Eye (tissue), 1 donor: ENCODE results near the gene PPP4R1.
"Not testable (repeated sequence)": the region's sequence is repeated elsewhere in the genome, so short reads cannot be mapped to it uniquely, and the experiment has no call there.

Source experiments
- DNase-seq: peaks from one replicate; pipeline ENCODE4 v3.0.0-alpha.2; 2015

Gene PPP4R1, protein sequence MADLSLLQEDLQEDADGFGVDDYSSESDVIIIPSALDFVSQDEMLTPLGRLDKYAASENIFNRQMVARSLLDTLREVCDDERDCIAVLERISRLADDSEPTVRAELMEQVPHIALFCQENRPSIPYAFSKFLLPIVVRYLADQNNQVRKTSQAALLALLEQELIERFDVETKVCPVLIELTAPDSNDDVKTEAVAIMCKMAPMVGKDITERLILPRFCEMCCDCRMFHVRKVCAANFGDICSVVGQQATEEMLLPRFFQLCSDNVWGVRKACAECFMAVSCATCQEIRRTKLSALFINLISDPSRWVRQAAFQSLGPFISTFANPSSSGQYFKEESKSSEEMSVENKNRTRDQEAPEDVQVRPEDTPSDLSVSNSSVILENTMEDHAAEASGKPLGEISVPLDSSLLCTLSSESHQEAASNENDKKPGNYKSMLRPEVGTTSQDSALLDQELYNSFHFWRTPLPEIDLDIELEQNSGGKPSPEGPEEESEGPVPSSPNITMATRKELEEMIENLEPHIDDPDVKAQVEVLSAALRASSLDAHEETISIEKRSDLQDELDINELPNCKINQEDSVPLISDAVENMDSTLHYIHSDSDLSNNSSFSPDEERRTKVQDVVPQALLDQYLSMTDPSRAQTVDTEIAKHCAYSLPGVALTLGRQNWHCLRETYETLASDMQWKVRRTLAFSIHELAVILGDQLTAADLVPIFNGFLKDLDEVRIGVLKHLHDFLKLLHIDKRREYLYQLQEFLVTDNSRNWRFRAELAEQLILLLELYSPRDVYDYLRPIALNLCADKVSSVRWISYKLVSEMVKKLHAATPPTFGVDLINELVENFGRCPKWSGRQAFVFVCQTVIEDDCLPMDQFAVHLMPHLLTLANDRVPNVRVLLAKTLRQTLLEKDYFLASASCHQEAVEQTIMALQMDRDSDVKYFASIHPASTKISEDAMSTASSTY

DNA sequence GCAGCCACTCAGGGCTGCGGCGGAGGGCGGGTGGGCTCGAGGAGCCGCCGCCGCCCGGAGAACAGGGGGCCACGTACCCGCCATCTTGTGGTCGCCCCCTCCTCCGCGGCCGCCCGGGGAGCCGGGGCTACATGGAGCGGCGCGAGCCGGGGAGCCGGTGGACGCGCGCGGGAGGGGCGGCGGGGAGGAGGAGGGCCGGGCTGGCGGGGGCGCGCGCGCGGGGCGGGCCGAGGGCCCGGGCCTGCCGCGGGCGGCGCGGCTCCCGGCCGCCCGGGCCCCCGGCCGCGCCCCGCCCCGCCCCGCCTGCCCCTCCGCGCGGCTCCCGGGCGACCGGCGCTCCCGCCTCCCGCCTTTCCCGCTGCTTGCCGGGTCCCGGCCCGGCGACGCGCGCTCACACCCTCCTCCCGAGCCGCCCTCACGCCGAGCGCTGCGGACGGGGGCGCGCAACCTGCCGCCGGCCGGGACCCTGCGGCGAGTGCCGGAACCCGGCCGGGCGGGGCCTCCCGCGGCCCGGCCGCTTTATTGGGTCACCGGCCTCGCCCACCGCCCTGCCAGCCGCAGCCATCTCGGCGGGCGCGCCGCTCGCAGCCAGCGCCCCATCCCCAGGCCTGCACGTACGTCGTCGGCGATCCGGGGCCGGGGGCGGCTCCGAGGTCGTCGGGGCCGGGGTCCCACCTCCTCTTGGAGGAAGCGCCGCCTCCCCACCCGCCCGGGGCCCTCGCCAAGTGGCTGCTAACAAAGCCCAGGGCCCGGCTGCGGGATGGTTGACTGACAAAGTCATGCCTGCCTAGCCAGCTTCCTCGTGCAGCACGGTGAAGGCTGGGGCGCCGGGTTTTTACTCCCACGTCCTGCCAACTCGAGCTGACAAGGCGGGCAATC is at the start of gene PPP4R1:
PPP4R1 (minus strand) TSS at position 159 of the 879 bp plus-strand sequence; CDS start at position 84, 75 bp downstream.
- peak; percentile 93 for DNase-seq

DNA sequence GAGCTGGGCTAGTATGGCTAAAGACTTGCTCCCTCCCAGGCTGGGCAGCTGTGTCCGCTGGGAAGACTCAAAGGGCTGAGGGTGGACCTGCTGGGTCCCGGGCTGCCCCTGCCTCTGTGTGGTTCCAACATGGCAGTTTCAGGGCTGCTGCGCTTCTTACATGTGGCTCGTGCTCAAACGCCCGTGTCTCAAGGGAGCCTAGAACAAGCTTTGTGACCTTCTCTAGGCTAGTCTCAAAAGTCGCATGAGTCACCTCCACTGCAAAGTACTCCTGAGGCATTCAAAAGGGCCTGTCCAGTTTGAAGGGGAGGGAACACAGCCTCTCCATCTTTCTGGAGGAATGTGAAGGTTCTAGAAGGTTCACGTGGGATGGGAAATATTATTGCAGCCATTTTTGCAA is 49.0 kb upstream of the PPP4R1 start:
- DNase-seq: no peak

DNA sequence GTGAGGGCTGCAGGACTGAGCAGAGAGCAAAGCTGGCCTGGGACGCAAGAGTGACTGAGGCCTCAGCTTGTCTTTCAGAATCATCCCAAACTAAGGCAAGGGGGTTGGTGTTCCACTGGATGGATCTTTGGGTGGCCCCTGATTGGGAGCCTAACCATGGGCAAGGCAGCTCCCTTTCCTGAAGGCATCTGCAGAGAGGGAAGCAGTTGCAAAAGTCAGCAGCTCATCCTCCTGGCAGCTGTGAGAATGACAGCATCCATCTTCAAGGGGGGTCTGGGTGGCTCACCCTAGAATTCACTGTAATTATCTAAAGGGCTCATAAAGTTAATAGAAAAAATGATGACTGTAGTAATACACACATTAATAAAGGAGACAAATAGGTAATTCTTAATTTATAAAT is 47.2 kb upstream of the PPP4R1 start:
- no peak for DNase-seq

DNA sequence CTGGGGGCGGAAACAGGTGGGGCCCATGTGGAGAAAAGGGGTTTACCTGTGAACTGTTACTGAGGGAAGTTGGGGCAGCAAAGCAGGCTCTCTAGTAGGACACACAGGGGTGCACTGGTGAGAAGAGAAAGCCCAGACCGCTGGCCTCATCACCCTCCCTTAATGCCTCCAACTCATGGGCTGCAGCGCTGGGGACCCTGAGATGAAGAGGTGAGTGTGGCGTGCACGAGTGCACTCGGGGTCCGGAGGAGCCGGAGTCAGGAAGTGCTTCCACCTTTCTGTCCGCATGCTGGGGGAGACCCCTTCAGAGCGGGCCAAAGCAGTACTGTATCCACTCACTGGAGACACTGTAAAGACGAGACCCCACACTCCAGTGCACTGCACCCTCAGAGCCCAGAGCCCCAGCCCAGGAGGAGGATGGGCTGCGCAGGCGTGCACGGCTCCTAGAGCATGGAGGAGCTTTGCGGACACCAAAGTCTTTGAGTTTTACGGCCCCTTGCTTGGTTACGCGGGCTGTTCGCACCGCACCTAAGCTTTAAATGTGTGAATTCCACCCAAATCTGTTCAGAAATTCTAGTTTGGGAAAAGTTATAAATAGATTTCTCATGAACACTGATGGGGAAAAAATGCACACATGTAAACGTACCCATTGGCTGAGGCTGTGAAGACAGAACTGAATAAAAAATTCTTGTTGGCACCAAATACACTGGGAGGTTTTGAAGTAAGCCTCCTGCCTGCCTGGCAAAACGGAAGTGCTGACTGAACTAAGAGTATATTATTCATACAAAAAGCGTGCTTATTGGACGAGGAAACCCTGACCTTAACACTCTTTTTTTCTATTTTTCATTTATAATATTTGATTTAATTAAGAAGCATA is 45.4 kb upstream of the PPP4R1 start:
- no peak for DNase-seq

DNA sequence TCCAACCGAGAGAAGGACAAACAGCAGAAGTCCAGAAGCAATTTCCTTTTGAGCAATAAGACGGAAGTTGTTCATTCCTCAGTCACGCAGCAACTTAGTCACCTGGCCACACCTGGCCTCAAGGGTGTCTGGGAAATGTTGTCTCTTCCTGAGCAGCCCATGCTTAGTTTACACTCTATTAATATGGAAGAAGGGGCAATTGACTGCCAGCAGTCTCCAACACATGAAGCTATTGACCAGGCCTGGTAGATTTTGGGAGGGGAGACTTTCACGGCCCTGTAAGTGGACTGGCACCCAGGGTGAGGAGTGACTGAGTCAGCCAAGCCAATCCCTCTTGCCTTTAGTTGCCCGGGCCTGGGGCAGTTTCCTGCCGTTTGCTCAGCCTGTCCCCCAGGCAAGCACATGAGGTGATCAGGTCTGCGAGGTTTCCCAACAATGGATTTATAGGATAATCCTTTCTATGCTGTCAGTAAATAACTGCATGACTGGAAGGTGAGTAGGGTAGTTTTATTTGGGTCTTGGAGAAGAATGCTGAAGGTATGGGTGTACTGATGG is 43.8 kb upstream of the PPP4R1 start:
- DNase-seq: no peak

DNA sequence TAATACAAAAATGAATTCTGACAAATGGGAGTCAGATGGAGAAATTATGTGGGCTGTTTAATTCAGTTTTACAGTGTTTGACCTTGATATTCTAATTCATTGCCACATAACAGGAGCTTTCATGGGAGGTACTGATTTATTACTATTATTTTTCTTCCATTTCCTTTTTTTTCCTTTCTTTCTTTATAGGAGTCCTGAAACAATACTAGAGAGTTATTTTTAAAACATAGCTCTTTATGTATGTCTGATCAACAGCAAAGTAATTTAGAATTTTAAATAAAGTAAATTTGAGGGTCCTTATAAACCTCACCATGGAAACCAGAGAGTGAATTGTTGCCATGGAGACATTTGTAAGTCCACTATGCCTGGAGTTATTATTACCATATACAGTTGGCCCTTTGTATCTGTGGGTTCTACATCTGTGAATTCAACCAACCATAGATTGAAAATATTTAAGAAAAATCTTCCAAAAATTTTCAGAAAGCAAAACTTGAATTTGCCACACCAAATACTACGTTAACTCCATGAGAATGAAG is 40.9 kb upstream of the PPP4R1 start:
- no peak for DNase-seq

DNA sequence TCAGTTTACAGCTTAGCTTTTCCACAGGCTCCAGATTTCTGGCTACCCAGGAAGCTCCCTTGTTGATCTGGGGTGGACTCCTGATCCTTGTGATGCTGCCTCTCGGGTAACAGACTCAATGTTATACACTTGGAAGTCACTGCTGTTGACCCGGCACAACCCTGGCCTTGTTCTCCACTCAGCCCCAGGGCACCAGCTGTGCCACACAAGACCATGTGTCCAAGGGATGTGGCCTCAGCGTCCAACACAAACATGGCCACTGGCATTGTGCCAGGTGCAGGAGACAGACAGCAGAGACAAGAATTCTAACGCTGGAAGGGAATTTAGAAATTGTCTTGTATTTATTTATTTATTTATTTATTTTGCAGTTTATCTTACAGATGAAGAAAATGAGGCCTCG is 39.0 kb upstream of the PPP4R1 start:
- DNase-seq: peak; percentile 40

DNA sequence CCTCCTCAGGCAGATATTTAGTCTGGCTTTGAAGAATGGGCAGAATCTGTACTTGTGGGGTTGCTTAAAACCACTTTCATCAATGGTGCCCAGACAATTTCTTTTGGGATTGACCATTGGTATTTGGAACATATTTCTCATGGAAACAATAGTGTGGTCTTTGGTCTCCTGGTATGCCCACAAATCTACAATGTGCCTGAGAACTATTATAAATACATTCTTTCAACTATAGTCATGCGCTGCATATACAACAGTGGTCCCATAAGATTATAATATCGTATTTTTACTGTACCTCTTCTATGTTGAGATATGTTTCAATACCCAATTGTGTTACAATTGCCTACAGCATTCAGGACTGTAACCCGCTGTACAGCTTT is 34.8 kb upstream of the PPP4R1 start:
- no peak for DNase-seq

DNA sequence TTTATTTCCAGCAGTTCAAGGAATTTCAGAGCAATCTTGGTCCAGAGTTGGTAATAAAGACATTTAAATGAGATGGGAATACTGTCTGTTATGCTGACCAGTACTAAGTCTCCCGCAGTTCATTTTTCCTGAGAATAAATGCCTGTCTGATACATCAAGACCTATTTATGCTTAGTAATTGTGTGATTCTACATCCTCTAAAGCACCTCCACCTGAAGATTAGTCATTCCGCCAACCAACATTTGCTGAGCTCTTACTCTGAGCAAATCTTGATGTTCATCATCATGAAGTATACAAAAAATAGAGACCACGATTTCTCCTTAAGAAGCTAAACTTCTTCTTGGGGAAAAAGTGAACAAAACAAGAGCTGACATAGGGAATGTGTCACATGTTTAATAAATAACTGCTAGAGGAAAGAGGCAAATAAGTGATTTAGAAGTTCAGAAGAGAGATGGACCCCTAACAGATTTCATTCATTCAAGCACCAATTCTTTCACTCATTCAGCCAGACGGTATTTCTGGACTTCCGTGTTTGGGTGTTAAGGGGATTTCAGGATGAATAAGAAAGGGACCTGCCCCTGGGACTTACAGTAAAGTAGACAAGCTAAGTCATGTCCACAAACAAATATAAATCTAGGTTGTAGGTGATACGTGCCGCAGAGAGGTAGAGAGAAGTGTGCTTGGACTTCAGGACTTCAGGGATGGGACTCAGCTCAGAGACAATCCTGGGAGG is 34.2 kb upstream of the PPP4R1 start:
- no peak for DNase-seq

DNA sequence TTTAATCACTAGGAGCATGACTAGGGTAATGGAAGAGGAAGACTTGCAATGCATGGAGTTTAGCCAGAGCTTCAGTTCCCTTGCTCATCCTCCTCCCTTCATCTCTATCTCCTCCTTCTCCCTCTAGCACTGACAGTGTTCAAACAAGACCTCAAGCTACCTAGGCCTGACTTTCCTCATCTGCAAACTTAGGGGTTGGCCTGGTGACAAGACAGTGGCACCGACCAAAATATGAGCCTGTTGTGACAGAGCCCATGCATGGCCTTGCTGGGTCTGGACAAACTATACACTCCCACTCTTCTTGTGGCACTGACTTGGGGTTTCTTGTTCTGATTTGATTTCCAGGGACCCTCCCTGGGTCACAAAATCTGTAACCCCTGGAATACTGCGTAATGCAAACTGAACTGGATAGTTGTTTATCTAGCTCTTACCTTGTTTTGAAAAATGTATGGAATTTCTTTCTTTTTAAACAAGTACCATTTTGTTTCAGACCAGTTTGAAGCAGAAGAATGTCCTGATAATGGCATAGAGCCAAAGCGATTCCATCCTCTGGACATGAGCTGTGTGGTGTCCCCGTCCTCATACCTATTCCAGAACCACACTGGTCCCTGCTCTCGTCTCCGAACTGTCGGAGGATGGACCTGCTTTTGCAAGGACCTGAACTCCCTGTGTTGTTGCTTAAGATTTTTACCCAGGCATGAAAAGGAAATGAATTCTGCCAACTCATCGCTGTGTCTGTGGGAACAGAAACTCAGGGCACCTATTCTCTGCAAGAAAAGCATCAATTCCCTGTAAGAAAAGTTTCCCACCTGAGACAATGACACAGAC is 33.4 kb upstream of the PPP4R1 start:
- DNase-seq: no peak

DNA sequence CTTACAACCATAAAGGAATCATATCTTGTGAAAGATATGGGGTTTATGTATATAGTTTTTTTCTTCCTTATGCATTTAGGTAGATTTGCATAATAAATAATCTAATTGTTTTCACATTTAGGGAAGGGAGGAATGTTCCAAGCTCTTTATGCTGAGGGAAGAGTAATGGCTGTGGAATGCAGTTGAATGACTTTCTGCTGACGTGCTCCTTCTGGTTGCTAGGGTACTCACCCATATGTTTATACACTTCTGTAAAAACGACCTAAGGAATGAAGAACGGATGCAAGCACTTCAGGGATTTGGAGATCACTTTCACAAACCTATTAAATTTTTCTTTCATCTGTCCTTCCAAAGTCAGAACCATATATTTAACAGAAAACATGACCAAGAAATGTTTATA is 29.2 kb upstream of the PPP4R1 start:
- DNase-seq: peak; percentile 89

DNA sequence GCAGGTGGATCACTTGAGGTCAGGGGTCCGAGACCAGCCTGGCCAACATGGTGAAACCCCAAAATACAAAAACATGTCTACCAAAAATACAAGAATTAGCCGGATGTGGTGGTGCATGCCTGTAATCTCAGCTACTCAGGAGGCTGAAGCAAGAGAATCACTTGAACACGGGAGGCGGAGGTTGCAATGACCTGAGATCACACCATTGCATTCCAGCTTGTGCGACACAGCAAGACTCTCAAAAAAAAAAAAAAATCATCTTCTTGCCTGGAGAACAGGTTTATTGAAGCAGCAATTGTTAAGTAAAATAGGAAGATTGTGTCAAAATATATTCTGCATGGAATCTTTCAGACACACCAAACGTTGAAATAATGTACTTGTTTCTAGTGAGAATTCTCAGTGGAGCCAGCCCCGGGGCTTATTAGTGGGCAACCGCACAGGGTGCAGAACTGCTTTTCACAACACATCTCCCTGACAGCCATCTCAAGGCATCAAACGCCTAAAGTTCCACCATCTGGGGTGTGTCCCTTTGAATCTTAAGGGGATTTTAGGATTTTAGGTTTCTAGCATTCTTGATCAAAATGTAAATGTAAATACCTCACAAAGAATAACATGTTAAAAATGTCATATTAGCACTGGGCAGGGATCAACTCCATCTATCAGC is 28.6 kb upstream of the PPP4R1 start:
- peak; percentile 62 for DNase-seq

DNA sequence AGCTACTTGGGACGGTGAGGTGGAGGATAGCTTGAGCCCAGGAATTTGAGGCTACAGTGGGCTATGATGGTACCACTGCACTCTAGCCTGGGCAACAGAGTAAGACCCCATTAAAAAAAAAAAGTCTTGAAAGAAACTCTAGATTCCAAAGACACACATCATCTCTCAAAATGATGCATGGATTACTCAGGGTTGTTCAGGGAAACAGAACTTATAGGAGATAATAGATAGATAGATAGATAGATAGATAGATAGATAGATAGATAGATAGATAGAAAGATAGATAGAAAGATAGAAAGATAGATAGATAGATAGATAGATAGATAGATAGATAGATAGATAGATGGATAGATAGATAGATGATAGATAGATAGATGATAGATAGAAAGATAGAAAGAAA is 26.7 kb upstream of the PPP4R1 start:
- DNase-seq: not testable (repeated sequence)

DNA sequence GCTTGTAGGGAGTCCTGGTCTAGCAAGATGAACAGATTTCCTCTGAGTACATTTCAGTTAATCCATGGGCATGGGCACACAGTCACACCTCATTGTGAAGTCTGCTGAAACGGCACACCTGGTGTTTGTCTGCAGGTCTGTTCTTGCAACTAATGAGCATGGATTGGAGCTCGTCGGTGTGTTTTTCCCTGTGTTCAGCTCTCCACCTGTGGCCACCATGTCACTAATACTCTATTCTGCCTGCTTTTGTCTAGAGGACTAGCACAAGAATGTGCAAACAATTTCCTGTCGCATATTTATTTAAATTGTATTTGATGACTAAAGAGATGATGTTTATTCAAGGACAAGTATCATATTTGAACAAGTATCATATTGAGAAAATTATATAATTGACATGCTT is 24.5 kb upstream of the PPP4R1 start:
- DNase-seq: no peak

DNA sequence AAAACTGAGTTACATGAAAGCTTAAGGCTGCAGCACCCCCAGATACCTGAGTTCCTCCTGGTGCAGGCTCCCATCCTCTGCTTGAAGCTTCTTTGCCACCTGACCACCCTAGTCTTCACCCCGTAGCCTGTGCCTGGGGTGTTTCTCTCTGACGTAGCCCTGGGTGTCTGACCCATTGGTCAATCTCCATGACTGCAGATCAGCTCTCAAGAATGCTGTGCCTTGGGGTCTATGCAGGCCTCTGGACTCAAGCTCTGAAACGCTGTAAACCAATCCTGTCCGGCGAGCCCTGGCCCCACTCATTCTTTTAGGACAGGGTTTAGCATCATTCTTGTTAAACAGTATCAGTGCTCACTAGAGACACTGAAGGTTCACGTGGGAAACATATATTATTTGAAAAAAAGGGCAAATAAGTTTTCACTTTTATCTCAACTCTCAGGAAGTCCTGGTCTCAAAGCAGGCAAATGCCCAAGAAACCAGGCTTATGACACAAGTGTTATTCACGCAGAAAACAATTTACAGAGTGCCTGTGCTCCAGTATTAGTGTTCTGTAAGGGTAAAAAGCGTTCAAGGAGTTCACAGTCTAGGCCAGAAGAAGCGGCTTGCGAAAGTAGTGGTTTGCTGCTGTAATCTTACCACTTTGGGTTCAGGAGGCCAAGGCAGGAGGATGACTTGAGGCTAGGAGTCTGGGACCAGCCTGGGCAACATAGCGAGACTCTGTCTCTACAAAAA is 22.8 kb upstream of the PPP4R1 start:
- DNase-seq: no peak

DNA sequence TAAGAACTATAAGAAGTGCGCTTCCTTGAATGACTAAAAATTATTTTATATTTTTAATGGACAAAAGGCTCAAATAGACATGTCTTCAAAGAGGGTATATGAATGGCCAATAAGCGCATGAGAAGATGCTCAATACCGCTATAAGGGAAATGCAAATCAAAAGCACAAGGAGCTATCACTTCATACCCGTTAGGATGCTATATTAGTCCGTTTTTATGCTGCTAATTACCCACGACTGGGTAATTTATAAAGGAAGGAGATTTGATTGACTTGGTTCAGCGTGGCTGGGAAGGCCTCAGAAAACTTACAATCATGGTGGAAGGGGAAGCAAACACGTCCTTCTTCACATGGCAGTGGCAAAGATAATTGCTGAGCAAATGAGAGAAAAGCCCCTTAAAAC is 20.5 kb upstream of the PPP4R1 start:
- no peak for DNase-seq

DNA sequence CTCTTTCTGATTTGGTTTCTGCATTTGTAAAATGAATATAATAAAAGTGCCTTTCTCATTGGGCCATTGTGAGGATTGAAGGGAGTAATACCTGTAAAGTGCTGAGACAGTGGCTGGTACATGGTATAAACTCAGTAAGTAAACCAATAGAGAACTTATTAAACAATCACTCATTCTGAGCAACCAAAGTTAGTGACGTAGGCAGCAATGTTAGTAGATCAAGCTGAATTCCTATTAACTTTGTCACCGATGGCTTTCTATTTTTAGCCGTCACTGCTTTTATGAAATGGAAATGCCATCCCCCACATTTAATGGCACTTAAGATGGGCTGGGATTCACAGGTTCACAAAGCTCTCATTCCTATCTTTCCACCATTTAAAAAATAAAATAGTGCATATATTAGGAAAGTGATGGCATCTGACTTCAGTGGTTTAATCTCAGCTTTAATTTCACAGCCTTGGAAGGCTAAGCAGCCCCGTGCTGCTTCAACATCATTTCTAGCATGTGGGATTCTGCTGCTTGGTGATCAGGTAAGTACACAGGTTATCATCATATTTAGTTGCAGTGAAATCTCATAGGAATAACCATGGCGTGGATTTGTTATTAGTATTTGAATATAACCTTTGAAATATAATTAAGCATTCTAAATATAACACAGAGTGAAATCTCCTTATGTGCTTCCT is 17.6 kb upstream of the PPP4R1 start:
- no peak for DNase-seq

DNA sequence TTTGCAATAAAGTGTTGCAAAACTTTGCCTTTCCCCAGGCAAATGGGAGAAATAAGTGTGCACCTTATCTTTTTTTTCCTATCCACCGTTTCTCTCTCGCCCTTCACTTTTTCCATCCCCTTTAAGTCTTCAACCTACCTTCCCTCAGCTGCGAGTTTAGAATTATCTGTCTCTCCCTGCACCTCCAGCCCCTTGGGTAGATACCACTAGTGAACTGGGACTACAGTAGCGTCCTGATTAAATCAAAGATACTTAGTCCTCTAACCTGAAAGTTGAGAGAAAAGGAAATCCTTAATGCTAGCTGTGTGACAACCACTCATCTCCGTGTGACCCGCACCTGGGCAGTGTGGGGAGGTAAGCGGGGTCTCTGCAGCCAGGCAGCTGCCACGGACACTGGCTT is 16.1 kb upstream of the PPP4R1 start:
- DNase-seq: no peak
